ENCODE measurements around the gene GTPBP6.
"Not testable (repeated sequence)": the region's sequence is repeated elsewhere in the genome, so short reads cannot be mapped to it uniquely, and the experiment has no call there.

GTPBP6 gene

GRCh38 chrX:287670-288069 lies 30.9 kb downstream of the GTPBP6 start:
- TF ChIP-seq ZFX (IDR thresholded peaks at IDR 0.05; ENCODE audit: borderline replicate concordance), result no peak
- TF ChIP-seq, protein P1, sequence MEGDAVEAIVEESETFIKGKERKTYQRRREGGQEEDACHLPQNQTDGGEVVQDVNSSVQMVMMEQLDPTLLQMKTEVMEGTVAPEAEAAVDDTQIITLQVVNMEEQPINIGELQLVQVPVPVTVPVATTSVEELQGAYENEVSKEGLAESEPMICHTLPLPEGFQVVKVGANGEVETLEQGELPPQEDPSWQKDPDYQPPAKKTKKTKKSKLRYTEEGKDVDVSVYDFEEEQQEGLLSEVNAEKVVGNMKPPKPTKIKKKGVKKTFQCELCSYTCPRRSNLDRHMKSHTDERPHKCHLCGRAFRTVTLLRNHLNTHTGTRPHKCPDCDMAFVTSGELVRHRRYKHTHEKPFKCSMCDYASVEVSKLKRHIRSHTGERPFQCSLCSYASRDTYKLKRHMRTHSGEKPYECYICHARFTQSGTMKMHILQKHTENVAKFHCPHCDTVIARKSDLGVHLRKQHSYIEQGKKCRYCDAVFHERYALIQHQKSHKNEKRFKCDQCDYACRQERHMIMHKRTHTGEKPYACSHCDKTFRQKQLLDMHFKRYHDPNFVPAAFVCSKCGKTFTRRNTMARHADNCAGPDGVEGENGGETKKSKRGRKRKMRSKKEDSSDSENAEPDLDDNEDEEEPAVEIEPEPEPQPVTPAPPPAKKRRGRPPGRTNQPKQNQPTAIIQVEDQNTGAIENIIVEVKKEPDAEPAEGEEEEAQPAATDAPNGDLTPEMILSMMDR (IDR thresholded peaks at IDR 0.05), result no peak
- no peak overlapping the region for H3K27ac ChIP-seq

- H3K27ac ChIP-seq, result peak overlapping the region; percentile 10; the same call in 1 of the 2 replicates
- no peak for TF ChIP-seq ZFX (IDR thresholded peaks at IDR 0.05; ENCODE audit: borderline replicate concordance)
- TF ChIP-seq, protein P1 (IDR thresholded peaks at IDR 0.05), result no peak
These were observed 33.4 kb downstream of the GTPBP6 start for GRCh38 chrX:285076-285677.

DNA sequence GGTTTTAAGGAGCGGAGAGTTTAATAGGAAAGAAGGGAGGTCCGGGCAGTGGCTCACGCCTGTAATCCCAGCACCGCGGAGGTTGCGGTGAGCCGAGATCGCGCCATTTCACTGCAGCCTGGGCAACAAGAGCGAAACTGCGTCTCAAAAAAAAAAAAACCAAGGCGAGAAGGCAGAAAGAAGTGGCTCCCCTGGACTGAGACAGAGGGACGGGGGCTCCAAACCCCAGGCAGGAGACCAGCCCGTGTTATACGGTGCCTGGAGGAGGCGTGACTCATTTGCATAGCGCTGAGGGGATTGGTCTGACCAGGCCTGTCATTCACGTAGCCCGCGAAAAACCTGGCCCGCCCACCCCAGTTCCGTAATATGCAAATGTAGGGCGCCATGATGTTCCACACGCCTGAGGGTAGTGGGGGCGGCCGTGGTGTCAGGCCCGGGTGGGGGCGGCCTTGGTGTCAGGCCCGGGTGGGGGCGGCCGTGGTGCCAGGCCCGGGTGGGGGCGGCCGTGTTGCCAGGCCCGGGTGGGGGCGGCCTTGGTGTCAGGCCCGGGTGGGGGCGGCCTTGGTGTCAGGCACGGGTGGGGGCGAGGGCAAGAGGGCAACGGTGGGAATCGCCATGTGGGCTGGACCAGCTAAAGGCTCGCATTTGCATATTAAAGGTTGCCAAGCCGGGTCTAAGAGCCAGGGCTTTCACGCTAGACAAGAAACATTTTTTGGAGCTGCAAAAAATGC lies 35.3 kb downstream of the GTPBP6 start:
- TF ChIP-seq, protein P1 (IDR thresholded peaks at IDR 0.05), result no peak
- TF ChIP-seq ZFX (IDR thresholded peaks at IDR 0.05; ENCODE audit: borderline replicate concordance), result no peak
- peak overlapping the region; percentile 84 for H3K27ac ChIP-seq

- peak overlapping the region; percentile 84 for H3K27ac ChIP-seq
These were observed 36.5 kb downstream of the GTPBP6 start for GRCh38 chrX:282000-282681.

DNA sequence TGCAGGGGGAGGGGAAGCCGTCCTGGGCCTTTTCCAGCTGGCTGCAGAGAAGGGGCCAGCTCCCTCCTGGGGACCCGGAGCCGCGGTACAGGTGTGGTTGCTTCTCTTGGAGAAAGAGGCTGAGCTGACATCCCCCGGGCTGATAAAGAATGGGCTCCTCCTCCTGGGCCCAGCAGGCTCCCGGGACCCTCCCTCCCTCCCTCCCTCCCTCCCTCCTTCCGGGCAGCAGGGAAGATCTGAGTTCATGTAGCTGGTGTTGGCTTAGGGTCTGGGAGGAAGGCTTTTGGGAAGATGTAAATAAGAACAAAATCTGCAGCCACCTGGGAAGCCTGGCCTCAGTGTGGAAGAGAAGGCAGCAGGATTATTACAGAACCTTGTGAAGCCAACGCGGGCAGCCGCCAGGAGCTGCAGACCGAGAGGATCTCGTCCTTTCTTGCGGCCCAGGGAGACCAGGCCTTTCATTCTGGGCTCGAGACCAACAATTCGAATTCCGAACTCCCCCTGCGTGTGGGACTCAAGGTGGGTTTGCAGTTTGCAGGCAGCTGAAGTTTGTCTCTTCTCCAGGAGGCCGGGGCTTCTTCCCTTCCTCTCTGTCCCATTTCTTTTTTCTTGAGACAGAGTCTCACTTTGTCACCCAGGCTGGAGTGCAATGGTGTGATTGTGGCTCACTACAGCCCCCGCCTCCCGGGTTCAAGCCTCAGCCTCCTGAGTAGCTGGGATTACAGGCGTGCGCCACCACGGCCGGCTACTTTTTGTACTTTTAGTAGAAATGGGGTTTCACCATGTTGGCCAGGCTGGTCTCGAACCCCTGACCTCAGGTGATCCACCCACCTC lies 37.2 kb downstream of the GTPBP6 start, which contains the start of gene PLCXD1:
Gene PLCXD1 (plus strand): TSS at position 216 of the 834 bp plus-strand sequence. CDS start 2,807 bp downstream, outside the sequence.
- TF ChIP-seq, protein P1 (IDR thresholded peaks at IDR 0.05), result no peak
- no peak for TF ChIP-seq ZFX (IDR thresholded peaks at IDR 0.05; ENCODE audit: borderline replicate concordance)
- H3K27ac ChIP-seq, result peak within 1 kb of the TSS; percentile 84

DNA sequence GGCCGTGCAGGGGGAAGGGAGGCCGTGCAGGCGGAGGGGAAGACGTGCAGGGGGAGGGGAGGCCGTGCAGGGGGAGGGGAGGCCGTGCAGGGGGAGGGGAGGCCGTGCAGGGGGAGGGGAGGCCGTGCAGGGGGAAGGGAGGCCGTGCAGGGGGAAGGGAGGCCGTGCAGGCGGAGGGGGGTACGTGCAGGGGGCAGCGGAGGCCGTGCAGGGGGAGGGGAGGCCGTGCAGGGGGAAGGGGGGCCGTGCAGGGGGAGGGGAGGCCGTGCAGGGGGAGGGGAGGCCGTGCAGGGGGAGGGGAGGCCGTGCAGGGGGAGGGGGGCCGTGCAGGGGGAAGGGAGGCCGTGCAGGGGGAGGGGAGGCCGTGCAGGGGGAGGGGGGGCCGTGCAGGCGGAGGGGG lies 37.9 kb downstream of the GTPBP6 start:
- H3K27ac ChIP-seq, result not testable (repeated sequence)

- peak overlapping the region; percentile 44; the same call in 1 of the 2 replicates for H3K27ac ChIP-seq
These were observed 38.6 kb downstream of the GTPBP6 start for GRCh38 chrX:279757-280604.
